HG03521 (cell line): ENCODE data around the gene LEFTY1.
"Not testable (repeated sequence)": the region's sequence is repeated elsewhere in the genome, so short reads cannot be mapped to it uniquely, and the experiment has no call there.

Experiments used
- ATAC-seq: cut with Tn5 transposase; IDR thresholded peaks from one replicate; pipeline ENCODE4 v1.9.1; 2021; ENCODE audit warnings: mild to moderate bottlenecking, moderate library complexity; ENCODE audit not compliant: unreplicated experiment

LEFTY1 gene

DNA sequence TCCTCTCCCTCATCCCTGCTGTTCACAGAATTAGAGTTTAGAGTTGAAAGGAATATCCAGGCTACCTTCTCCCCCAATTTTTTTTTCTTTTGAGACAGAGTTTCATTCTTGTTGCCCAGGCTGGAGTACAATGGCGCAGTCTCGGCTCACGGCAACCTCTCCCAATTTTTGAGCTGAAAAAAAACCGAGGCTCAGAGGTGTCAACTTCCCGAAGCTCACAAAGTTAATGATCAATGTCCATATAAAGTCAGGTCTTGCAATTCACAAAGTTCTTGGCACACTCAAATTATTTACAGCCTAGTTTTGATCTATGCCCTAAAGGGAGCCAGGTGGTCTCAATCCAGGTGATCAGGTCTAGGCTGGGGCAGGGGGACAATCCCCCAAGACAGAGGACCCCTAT, 797 bp upstream of the LEFTY1 start:
- no peak for ATAC-seq

DNA sequence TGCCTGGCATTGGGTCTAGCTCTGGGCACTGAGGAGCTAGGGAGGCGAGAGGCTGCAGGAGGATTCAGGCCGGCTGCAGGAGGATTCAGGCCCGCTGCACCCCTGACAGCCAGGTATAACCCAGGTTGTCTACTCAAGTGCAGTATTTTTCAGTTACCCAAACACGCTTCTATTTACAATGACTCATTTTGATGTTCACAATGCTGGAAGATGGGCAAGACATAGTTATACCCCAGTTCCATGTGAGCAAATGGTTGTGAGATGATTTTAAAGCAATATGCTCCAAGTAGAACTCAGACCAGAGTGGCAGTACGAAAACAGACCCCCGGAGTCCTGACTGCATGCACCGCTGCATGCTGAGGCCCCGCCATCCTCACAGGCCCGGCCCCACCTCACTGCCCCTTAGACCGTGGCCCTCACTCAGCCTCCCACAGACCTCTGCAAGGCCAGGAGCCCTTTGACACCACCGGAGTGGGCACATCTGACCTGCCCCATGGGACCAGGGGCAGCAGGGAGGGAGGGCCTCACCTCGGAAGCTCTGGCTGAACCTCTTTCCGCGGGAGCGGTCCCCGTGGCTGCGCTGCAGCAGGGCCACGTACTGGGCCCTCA, 553 bp downstream of the LEFTY1 start:
- ATAC-seq: no peak

DNA sequence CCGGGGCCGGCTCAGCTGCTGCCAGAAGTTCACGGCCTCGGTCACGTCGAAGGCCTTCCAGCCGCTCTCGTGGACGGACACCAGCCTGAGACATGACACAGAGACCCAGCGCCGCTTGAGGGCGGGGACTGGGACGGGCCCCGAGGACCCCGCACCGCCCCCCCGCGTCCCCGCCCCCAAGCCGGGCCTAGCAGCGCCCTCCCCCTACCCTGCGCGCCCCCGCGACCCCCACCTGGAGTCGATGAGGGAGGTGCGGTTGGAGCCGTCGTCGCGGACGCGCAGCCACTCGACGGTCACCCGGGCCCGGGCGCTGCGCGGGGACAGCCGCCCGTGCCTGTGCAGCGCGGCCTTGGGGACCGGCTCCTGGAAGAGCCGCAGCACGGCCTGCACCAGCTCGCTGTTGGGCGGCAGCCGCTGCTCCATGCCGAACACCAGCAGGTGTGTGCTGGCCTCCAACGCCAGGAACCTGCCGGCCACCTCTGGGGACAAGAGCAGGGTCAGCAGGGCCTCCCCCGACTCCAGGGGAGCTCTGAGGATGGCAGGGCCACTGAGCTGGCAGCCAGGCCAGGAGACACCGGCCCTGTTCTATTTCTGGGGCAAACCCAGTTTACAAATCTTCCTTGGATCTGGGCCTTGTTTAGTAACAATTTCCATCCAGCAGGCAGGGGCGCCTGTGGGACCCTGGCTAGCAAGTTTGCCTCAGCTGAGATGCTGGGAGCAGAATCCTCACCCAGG, 1.2 kb downstream of the LEFTY1 start:
- not testable (repeated sequence) for ATAC-seq

GRCh38 chr1:225887030-225887314, 2.0 kb downstream of the LEFTY1 start:
- no peak for ATAC-seq

- ATAC-seq: no peak
Observed at GRCh38 chr1:225886159-225887029, 2.6 kb downstream of the LEFTY1 start.

DNA sequence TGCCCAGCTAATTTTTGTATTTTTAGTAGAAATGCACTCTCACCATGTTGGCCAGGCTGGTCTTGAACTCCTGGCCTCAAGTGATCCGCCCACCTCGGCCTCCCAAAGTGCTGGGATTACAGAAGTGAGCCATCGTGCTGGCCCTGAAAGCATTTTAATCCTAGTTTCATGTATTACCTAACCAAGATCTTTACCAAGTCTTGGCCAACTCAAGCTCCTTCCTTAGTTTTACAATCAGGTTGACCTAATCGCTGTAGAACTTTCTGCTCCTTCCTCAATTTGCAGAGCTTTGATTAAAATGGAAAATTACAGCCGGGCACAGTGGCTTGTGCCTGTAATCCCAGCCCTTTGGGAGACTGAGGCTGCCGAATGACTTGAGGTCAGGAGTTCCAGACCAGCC, 3.6 kb downstream of the LEFTY1 start:
- ATAC-seq: no peak

- ATAC-seq: no peak
Observed at GRCh38 chr1:225883616-225884265, 5.2 kb downstream of the LEFTY1 start.

DNA sequence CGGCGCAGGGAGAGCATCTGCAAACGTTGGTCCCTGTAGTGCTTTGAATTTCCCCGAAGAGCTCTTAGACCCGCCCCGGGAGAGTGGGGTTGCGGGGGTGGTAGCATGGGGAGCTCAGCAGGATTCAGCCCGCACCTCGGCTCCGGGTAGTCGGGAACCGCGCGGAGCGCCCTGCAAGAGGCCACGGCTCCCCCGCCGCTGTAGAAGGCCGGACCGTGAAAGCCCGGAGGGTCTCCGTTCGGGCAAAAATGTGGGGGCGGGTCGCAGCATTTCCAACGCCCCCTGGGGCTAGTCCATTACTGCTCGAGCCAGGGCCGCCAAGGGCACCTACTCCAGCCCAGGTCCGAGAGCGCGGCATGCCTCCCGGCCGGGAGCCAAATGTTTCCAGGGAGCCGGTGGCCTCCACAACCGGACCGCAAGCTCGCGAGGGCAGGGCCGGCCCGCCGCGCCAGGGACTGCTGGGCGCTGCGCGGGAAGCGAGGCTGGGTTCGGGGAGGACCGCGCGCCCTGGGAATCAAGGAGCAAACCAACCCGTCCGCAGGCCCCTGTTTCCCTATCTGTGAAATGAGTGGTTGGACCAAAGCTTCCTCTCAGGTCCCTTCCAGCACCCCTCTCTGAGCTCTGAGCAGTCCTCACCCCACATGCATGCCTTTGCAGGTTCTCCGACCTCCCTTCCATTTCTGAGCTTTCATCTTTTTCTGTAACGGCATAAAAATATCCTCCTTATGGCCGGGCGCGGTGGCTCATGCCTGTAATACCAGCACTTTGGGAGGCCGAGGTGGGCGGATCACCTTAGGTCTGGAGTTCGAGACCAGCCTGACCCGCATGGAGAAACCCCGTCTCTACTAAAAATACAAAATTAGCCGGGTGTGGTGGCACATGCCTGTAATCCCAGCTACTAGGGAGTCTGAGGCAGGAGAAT, 6.0 kb downstream of the LEFTY1 start:
- peak; percentile 14 for ATAC-seq

- ATAC-seq: peak; percentile 64
Observed at GRCh38 chr1:225881959-225882693, 6.8 kb downstream of the LEFTY1 start, which contains the start of gene TMEM63A. Gene TMEM63A (minus strand): TSS chr1:225882380. CDS start chr1:225877580, 4,800 bp downstream.

DNA sequence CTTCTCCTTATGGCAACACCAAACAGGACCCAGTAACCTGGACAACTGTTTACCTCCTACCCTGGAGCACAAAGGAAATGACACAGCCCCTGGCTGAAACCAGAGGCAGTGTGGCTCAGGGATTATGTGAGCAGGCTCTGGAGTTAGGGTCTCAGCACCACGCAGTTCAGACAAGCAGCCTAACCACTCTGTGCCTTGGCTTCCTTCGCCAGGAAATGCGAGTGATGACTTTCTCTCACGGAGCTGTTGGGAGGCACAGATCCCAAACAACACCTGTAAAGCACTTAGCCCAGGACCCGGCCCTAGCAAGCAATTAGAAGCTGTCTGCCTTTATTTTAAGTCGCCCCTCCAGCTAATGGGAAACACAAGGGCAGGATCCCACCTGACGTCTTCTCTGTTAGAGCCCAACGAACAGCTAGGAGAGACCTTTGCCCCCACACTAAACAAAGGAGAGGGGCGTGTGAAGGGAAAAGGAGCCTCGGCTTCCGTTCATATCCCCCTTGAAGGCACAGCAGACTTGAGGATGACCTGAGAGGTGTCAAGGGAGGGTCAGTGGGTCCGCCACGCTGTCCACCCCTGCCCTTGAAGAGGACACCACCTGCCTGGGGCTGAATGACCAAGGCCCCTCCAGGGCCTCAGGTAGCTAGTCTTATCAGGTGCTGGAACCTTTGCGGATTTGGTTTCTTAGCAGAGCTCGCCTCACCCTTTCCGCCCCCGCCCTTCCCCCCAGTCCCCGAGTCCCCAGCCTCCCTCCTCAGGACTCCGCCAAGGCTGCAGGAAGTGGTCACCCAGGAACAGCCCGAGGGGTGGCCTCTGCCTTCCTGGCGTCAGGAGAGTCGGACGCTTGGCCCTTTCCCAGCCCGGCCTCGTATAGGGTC, 7.6 kb downstream of the LEFTY1 start:
- ATAC-seq: no peak

- no peak for ATAC-seq
Observed at GRCh38 chr1:225880636-225881035, 8.3 kb downstream of the LEFTY1 start.

DNA sequence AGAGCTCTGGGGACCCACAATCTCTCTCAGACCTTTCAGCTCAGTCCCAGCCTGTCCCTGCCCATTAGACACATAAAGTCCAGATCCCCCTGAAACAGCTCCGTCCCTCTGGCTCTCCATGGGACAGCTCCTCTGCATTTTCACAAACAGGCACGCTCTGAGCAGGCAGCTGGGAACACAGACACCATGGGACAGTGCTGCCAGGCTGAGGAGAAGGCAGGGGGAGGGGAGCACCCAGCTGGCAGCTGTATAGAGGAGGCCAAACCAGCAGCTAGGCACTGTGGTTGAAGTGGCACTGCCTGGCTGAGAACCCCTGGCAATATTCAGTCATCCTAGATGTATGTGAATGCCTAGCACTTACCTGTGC, 8.7 kb downstream of the LEFTY1 start:
- ATAC-seq: no peak

GRCh38 chr1:225879521-225880221, 9.3 kb downstream of the LEFTY1 start:
- ATAC-seq: no peak

DNA sequence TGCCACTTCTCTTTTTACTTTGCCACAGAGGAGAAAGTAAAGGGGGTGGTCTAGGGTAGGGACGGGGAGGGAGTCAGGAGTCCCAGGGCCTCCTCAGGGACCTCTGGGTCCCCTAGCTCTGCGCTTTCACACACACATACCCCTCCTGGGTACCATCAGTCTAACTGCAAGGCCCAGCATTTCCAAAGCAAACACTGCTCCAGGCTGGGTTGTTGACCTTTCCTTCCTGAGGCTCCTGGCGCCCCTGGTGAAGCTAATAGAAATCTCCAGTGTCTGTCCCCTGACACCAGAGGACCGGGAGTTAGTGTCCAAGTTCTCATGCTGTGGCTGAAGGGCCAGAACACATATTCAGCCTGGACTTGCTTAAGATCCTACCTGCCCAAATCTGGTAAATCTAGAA, 10.7 kb downstream of the LEFTY1 start:
- ATAC-seq: no peak

- no peak for ATAC-seq
Observed at GRCh38 chr1:225877580-225877979, 11.4 kb downstream of the LEFTY1 start.

DNA sequence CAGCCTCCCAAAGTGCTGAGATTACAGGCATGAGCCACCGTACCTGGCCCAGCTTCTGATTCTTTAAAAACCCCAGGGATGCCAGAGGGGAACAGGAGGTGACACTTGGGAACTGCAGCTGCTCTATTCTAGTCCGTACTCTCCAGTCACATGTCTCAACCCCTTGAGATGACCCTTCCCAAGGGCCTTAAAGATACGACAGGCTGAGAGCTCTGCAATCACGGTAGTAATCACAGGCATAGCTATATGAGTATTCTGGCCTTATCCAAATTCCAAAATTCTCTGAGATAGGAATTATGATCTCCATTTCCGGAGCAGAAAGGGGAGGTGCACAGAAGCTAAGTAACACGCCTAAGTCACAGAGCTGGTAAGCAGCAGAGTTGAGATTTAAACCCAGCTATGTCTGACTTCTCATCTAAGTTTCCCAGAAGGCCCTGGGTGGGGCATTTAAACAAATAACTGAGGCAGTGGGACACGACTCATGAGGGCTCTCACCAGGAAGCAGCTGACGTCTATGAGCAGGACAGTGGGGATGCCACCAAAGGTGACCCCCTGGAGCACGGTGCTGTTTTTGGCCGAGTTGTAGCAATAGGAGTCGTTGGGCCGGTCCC, 11.9 kb downstream of the LEFTY1 start:
- ATAC-seq: no peak

- ATAC-seq: no peak
Observed at GRCh38 chr1:225875044-225875815, 13.7 kb downstream of the LEFTY1 start.
